Activated T-helper 1 cell treated with anti-CD3 and anti-CD28 coated beads, Interleukin-12 subunit alpha, Interleukin-12 subunit beta, Interleukin-2, Interleukin-4 antibody, amounts not matched to agents 30 ng/mL and 10 ng/mL and 1 ng/mL, durations not matched to agents 14 hours and 24 hours and 36 hours (primary cell): ENCODE measurements around the gene MAN2B1. TPM values are rescaled to one million over a fixed set of nuclear protein-coding genes. Genes with fewer than 3 reads are reported as not detected.

Source experiments
- DNase-seq: peaks from one replicate; pipeline ENCODE4 v3.0.0; 2021; ENCODE audit warnings: low spot score
- H3K27ac Mint-ChIP-seq: one replicate; pipeline ENCODE4 v1.8.0; 2021; ENCODE audit warnings: mild to moderate bottlenecking, mixed read lengths
- H3K27me3 Mint-ChIP-seq: one replicate; pipeline ENCODE4 v1.8.0; 2022; ENCODE audit warnings: mild to moderate bottlenecking, moderate library complexity, mixed read lengths; ENCODE audit not compliant: insufficient read depth
- H3K36me3 Mint-ChIP-seq: one replicate; pipeline ENCODE4 v1.8.0; 2021; ENCODE audit warnings: low read depth, mixed read lengths
- H3K4me1 Mint-ChIP-seq: one replicate; pipeline ENCODE4 v1.8.0; 2021; ENCODE audit warnings: low read depth, mixed read lengths
- H3K4me3 Mint-ChIP-seq: one replicate; pipeline ENCODE4 v1.8.0; 2021; ENCODE audit warnings: mild to moderate bottlenecking, moderate library complexity, mixed read lengths
- H3K9me3 Mint-ChIP-seq: one replicate; pipeline ENCODE4 v1.8.0; 2021; ENCODE audit warnings: mixed read lengths
- intact Hi-C: fragments of 100-400 bp; cut with micrococcal nuclease; formaldehyde crosslinking; loops from one replicate; pipeline ENCODE4 v1.15.1; 2024
- total RNA-seq: library from RNA; stranded (reverse); gene quantifications from 2 replicates; pipeline ENCODE4 v1.2.3, GENCODE V29; 2022

MAN2B1 gene
- total RNA-seq, 1 donor from 2014 or later = 132 TPM

DNA sequence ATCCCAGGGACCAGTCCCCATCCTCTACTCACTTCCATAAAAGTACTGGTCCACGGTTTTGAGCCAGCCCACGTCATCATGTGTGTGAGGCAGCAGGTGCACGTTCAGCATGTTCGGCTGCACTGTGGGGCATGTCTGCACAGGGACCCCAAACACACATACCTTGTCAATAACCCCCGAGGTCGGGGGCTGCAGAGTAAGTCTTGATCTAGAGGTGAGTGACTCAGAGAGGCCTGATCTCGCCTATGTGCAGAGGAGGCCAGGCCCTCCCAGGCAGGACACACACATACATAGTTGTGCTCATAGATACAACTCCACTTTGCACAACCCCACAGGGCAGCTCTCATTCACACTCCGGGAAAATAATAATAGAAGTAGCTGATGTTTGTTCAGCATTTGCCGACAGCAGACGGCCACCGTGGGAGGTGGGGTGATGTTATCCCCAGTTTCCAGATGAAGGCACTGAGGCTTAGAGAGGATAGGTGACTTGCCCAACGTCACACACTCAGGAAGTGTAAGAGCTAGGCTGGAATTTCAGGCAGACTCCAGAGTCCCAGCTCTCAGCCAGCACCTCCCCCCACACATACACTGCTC, 774 bp downstream of the MAN2B1 start:
- Mint-ChIP-seq H3K9me3 (no peaks in the 10 kb centered on the region), H3K36me3 (peaks cover 35% of the 10 kb centered on the region), H3K27me3 (no peaks in the 10 kb centered on the region), H3K27ac (peak overlapping the region; percentile 98), H3K4me1 (peaks cover 47% of the 10 kb centered on the region), H3K4me3 (peak overlapping the region; percentile 95)
- intact Hi-C loops = loop anchor here (1.0 to 5.0 kb wide), 6 partner anchors 18 to 503 kb away; partner anchors contain the start of genes ZNF136 and ZNF443
- DNase-seq = no peak

DNA sequence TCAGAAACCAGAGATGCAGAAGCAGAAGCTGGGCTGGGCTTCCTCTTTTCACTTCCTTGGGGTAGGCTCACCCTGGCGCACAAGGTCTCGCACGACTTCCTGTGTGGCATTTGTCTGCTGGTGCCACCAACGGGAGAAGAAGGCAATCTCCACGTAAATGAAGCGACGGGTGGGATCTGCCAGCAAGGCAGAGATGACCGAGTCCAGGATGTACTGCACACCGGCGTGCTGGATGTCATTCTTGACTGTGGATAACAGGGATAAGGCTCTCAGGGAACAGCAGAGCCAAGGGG, 1.3 kb downstream of the MAN2B1 start:
- Mint-ChIP-seq H3K4me1 (peaks cover 47% of the 10 kb centered on the region), H3K27ac (peak overlapping the region; percentile 98), H3K36me3 (peaks cover 36% of the 10 kb centered on the region), H3K9me3 (no peaks in the 10 kb centered on the region), H3K27me3 (no peaks in the 10 kb centered on the region), H3K4me3 (peak overlapping the region; percentile 95)
- peak; percentile 47 for DNase-seq
- intact Hi-C loops = loop anchor here (5.0 kb wide), 2 partner anchors 223 to 503 kb away; partner anchors contain the start of genes ZNF136 and ZNF443

DNA sequence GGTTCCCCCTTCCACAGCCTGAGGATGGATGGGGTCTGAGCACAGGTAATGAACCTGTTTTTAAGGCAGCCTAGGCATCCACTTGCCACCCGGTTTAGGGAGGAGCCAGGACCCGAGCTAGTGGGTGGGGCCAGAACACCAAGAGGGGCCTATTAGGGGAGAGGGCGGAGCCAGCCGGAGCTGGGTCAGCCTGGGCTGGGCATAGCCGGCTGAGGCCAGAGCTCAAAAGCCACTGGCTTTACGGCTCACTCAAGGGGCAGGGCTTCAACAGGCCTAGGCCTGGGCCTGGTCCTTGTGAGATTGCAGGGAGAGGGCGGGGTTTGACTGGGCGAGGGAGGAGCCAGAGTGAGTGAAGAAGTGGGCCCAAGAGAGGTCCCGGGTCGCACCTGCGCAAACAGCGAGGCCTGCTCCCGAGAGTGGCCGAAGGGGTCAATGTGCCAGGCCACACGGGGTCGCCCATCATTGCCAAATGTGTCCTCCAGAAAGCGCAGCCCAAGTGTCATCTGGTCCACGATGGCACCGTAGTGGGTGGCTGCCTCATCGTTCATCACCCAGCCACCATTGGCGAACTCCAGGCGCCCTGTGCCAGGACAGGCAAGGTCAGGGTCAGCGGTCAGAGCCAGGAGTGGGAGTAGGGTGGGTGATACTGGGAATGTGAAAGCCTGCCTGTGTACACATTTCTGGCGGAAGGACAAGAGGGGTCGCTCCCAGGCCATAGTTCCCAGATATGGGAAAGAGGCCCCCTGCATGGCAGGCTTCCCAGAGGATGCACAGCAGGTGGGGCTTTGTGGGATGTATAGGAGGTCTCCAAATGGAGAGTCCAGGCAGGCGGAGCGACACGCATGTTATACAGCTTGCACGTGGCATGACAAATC, 1.9 kb downstream of the MAN2B1 start:
- DNase-seq = no peak
- Mint-ChIP-seq H3K4me1 (peaks cover 47% of the 10 kb centered on the region), H3K27me3 (no peaks in the 10 kb centered on the region), H3K4me3 (peak overlapping the region; percentile 95), H3K9me3 (no peaks in the 10 kb centered on the region), H3K27ac (peak overlapping the region; percentile 98), H3K36me3 (peaks cover 40% of the 10 kb centered on the region)
- intact Hi-C loops = loop anchor here (5.0 kb wide), 2 partner anchors 222 to 502 kb away; partner anchors contain the start of genes ZNF136 and ZNF443

DNA sequence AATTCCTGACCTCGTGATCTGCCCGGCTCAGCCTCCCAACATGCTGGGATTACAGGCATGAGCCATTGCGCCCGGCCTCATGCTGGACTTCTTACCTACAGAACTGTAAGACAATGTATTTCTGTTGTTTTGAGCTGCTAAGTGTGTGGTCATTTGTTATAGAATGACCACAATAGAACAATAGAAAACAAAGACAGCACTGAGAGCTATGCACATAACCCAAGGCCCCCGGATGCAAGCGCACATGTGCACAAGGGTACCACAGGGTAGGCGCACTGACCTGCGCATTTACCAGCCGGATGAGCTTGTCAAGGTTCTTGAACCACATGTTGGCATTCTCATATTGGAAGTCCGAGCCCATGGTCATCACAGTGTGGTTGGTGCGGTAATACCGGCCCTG, 5.6 kb downstream of the MAN2B1 start:
- H3K4me1 Mint-ChIP-seq = peaks cover 18% of the 10 kb centered on the region
- H3K4me3 Mint-ChIP-seq = no peak overlapping the region
- H3K36me3 Mint-ChIP-seq = peaks cover 41% of the 10 kb centered on the region
- intact Hi-C loops = no loop called here
- H3K27me3 Mint-ChIP-seq = no peaks in the 10 kb centered on the region
- no peak overlapping the region for H3K27ac Mint-ChIP-seq
- no peak for DNase-seq
- H3K9me3 Mint-ChIP-seq = no peaks in the 10 kb centered on the region

DNA sequence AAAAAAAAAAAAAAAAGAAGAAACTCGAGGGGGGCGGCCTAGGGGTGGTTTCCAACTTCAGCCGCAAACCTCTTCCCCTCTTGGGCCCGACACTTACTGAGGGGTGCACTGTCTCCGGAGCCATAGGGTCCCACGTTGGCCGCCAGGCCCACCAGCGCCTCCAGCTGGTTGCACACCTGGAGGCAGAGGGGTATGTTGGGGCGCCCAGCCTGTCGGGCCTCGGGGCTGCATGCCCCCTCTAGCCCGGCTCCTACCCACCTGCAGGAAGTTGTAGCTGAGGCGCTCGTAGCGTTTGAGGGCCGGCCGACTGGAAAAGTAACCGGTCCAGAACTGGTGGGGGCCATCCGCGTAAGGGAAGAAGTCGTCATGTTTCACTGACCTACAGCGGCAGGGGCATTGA, 8.6 kb downstream of the MAN2B1 start:
- H3K36me3 Mint-ChIP-seq = peaks cover 33% of the 10 kb centered on the region
- H3K4me3 Mint-ChIP-seq = no peak overlapping the region
- peaks cover 4% of the 10 kb centered on the region for H3K4me1 Mint-ChIP-seq
- no peaks in the 10 kb centered on the region for H3K27me3 Mint-ChIP-seq
- H3K9me3 Mint-ChIP-seq = no peaks in the 10 kb centered on the region
- no peak overlapping the region for H3K27ac Mint-ChIP-seq
- DNase-seq = no peak
- intact Hi-C loops = no loop called here

DNA sequence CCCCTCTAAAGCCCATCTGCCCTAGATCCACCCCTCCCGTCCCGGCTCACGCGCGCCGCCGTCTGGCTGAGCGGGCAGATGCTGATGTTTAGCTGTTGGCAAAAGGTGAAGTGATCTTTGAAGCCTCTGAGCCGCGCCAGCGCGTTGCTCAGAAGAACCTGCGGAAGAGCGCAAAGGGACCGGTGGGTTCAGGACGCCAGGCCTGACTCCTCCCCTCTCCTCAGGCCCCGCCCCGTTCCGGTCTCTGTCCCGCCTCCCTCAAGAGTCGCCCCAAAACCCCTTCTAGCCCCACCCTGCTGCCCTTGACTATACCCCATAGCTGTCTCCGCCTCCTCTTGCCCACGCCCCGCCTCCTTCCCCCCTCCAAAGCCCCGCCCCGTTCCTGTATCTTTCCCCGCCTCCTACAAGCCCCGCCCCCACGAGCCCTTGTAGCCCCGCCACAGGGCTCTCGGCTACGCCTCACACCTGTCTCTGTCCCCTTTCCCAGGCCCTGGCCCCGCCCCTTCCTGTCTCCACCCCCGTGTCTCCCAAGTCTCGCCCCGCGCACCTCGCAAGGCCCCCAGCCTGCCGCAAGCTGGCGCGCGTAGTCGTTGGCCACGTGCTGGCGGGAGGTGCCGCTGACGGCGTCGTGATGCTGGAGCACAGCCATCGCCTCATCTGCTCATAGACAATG, 9.5 kb downstream of the MAN2B1 start:
- H3K27ac Mint-ChIP-seq = no peak overlapping the region
- intact Hi-C loops = no loop called here
- no peak overlapping the region for H3K4me3 Mint-ChIP-seq
- H3K4me1 Mint-ChIP-seq = peaks cover 4% of the 10 kb centered on the region
- no peaks in the 10 kb centered on the region for H3K9me3 Mint-ChIP-seq
- DNase-seq = no peak
- peaks cover 34% of the 10 kb centered on the region for H3K36me3 Mint-ChIP-seq
- no peaks in the 10 kb centered on the region for H3K27me3 Mint-ChIP-seq

DNA sequence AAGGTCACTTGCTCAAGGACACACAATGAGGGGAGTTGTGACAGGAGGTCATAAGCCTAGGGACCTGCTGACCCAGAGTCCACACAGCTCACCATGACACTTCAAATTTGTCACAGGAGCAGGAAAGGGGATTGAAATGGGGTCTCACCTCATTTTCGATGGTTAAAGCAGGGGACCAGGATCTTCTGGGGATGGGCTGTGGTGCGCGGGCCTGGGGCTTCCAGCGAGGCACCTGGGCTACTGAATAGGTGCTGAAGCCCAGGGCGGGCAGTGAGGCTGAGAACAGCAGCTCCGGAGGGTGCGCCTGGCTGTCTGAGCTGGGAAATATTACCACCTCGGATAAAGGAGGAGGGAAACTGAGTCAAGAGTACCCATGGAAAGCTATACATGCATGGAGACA, 11.0 kb downstream of the MAN2B1 start:
- H3K4me1 Mint-ChIP-seq = peaks cover 4% of the 10 kb centered on the region
- no peaks in the 10 kb centered on the region for H3K9me3 Mint-ChIP-seq
- H3K27ac Mint-ChIP-seq = peak overlapping the region; percentile 27
- H3K4me3 Mint-ChIP-seq = no peak overlapping the region
- peaks cover 32% of the 10 kb centered on the region for H3K36me3 Mint-ChIP-seq
- no peaks in the 10 kb centered on the region for H3K27me3 Mint-ChIP-seq
- DNase-seq = no peak
- intact Hi-C loops = no loop called here

DNA sequence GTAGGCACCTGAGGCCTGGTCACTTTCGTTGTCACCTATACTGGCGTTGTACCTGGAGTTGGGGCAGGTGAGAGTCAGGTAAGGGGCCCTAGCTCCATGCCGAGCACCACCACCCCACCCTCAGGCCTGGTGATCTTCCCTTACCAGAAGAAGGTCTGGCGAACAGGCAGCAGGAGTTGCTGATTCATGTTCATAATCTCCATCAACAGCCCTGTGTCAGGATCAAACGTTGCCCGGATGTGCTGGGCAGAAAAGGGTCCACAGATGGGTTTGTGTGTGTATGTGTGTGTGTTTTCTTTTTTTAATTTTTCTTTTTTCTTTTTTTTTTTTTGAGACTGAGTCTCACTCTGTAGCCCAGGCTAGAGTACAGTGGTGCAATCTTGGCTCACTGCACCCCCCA, 14.3 kb downstream of the MAN2B1 start:
- Mint-ChIP-seq H3K27me3 (no peaks in the 10 kb centered on the region), H3K27ac (no peak overlapping the region), H3K4me1 (peaks cover 4% of the 10 kb centered on the region), H3K36me3 (peaks cover 30% of the 10 kb centered on the region), H3K9me3 (no peaks in the 10 kb centered on the region), H3K4me3 (no peak overlapping the region)
- no peak for DNase-seq
- intact Hi-C loops = no loop called here

DNA sequence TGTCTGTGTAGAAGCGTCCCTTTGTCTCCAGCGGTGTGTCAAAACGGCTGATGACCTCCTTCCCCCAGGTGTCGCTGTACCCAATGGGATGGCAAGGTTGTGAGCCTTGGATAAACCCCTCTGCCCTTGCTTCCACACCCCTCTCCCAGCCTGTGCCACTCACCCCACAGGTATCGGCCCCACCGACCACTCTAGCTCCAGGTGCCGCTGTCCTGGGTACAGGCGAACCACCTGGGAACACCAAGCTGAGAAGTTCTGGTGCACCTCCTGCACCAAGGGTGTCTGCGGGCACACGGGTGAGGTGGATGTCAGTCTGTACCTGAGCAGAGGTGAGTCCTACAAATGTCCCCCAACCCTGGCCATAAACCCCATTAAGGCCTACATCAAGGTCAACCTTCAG, 16.6 kb downstream of the MAN2B1 start:
- intact Hi-C loops = no loop called here
- Mint-ChIP-seq H3K4me1 (no peaks in the 10 kb centered on the region), H3K27ac (no peak overlapping the region), H3K27me3 (no peaks in the 10 kb centered on the region), H3K36me3 (peaks cover 17% of the 10 kb centered on the region), H3K4me3 (no peak overlapping the region), H3K9me3 (no peaks in the 10 kb centered on the region)
- no peak for DNase-seq

DNA sequence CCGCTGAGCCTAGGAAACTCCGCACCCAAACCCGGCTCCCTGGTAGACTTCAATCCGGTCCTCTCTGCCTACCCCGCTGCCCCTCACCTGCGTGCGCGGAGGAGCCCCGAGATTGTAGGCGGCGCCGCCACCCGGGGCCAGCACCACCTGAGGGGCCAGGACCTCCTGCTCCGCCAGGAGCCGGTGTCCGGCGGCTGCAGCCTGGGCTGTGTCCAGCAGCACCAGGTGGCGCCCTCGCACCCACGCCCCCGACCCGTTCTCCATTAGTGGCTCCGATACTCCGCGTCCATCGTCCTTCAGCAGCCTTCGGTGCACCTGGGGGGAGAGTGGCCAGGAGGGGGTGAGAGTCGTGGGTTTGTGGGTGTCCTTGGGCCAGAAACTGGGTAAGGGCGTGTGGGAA, 18.5 kb downstream of the MAN2B1 start:
- Mint-ChIP-seq H3K27ac (no peak overlapping the region), H3K27me3 (no peaks in the 10 kb centered on the region), H3K9me3 (no peaks in the 10 kb centered on the region), H3K4me3 (no peak overlapping the region), H3K36me3 (peaks cover 29% of the 10 kb centered on the region), H3K4me1 (no peaks in the 10 kb centered on the region)
- intact Hi-C loops = no loop called here
- DNase-seq = no peak

DNA sequence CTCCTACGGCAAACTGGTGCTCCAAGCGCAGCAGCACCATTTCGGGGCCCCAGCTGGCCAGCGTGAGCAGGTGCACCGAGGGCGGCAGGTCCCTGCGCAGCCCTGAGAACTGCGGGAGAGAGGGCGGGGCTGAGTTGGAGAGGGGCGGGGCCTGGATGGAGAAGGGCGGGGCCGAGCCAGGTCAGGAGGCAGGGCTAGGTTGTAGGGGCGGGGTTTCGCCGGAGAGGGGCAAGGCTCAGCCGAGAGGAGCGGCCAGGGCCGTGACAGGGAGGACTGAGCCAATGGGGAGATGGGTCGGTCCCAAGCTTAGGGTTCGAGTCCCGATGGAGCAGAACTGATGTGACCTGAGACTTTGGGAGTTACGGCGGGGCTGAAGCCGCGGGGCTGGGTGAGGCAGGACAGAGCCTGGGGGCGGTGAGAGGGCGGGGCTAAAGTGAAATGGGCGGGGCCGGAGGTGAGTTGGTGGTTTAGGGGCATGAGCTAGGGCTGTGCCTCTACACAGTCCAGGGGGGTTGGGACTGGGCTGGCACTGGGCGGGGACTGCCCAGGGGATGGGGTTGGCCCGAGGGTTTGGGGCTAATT, 19.0 kb downstream of the MAN2B1 start:
- no peaks in the 10 kb centered on the region for H3K9me3 Mint-ChIP-seq
- no peaks in the 10 kb centered on the region for H3K27me3 Mint-ChIP-seq
- no peak overlapping the region for H3K27ac Mint-ChIP-seq
- intact Hi-C loops = loop anchor here (1.0 kb wide), 1 partner anchor 19 kb away; the partner anchor contains the start of genes MAN2B1 and WDR83
- no peak for DNase-seq
- peaks cover 29% of the 10 kb centered on the region for H3K36me3 Mint-ChIP-seq
- H3K4me1 Mint-ChIP-seq = no peaks in the 10 kb centered on the region
- H3K4me3 Mint-ChIP-seq = no peak overlapping the region

DNA sequence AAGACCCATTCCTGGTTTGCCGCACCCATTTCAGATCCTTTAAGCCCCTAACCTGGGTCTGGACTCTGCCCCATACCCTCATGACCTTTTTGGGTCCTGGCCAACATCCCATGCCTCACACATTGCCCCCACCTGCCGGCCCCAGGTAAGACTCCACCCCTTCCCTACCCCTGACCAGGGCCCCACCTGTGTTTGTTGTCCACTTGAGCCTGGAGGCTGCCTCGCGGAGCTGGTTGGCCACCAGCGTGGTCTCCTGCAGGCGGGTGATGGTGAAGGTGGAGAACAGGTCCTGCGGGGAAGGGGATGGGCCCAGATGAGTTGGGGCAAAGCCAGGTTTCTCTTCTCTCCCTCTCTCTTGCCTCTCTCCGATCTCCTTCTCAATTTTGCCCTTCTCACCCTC, 19.5 kb downstream of the MAN2B1 start:
- H3K27ac Mint-ChIP-seq = no peak overlapping the region
- H3K27me3 Mint-ChIP-seq = no peaks in the 10 kb centered on the region
- no peak overlapping the region for H3K4me3 Mint-ChIP-seq
- no peaks in the 10 kb centered on the region for H3K4me1 Mint-ChIP-seq
- intact Hi-C loops = loop anchor here (1.0 kb wide), 1 partner anchor 19 kb away; the partner anchor contains the start of genes MAN2B1 and WDR83
- no peak for DNase-seq
- no peaks in the 10 kb centered on the region for H3K9me3 Mint-ChIP-seq
- peaks cover 27% of the 10 kb centered on the region for H3K36me3 Mint-ChIP-seq

DNA sequence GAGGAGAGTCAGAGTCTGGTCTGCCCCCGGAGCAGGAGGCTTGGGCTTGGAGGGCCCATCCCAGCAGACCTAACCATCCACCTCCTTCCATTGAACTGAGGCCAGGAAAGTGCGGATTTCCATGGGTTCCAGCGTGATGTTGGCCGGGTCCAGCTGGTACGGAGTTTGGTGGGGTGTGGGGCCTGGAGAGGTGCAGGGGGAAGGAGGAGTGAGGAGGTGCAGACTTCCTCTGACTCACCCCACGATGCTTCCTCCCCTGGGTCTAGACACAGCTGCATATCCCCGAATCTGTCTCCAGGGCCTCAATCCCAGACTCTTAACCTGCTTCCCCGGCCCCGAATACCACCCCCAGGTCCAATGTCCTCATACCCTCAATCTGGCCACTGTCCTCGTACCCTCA, 20.0 kb downstream of the MAN2B1 start:
- no peaks in the 10 kb centered on the region for H3K4me1 Mint-ChIP-seq
- no peaks in the 10 kb centered on the region for H3K9me3 Mint-ChIP-seq
- intact Hi-C loops = no loop called here
- no peak overlapping the region for H3K4me3 Mint-ChIP-seq
- DNase-seq = no peak
- no peak overlapping the region for H3K27ac Mint-ChIP-seq
- peaks cover 25% of the 10 kb centered on the region for H3K36me3 Mint-ChIP-seq
- no peaks in the 10 kb centered on the region for H3K27me3 Mint-ChIP-seq
